ENCODE results near the gene MCEMP1.
"Not testable (repeated sequence)": the region's sequence is repeated elsewhere in the genome, so short reads cannot be mapped to it uniquely, and the experiment has no call there.

MCEMP1 gene

DNA sequence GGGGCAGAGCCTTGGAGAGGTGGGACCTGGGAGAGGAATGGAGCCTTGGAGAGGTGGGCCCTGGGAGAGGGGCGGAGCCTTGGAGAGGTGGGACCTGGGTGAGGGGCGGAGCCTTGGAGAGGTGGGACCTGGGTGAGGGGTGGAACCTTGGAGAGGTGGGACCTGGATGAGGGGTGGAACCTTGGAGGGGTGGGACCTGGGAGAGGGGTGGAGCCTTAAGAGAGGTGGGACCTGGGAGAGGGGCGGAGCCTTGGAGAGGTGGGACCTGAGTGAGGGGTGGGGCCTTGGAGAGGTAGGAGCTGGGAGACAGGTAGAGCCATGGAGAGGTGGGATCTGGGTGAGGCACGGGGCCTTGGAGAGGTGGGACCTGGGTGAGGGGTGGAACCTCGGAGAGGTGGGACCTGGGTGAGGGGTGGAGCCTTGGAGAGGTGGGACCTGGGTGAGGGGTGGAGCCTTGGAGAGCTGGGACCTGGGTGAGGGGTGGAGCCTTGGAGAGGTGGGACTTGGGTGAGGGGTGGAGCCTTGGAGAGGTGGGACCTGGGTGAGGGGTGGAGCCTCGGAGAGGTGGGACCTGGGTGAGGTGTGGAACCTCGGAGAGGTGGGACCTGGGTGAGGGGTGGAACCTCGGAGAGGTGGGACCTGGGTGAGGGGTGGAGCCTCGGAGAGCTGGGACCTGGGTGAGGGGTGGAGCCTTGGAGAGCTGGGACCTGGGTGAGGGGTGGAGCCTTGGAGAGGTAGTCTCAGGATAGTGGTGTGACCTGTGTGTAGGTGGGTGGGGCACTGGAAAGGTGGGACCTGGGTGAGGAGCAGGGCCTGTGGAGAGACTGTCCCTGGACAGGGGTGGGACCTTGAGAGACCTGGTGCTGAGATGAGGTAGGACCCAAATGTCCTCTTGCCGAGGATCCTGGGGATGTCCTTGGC lies 33.0 kb upstream of the MCEMP1 start:
- not testable (repeated sequence) for DNase-seq

DNA sequence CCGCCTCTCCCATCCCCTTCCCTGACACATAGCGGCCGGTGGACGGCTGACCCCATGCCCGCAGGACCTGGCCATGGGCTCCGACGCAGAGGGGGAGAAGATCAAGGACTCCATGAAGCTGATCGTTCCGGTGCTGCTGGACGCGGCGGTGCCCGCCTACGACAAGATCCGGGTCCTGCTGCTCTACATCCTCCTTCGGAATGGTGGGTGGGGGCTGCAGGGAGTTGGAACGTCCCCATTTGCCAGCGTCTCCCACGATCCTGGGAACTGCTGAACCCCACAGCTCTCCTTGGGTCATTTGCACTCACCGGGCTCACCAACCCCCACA lies 32.4 kb upstream of the MCEMP1 start:
- no peak for DNase-seq

DNA sequence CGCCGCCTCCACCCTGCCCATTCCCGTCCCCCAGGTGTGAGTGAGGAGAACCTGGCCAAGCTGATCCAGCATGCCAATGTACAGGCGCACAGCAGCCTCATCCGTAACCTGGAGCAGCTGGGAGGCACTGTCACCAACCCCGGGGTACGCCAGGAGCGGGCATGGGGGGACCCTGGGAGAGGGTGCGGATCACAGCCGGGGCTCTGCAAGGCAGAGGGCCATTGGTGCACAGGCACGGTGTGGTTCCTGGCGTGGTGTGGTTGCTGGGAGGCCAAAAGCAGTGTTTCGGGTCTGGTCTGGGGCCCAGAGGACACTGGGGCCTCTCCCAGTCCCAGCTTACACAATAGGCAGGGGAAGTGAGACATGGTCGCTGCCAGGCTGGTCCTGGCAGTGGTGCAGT lies 31.7 kb upstream of the MCEMP1 start:
- no peak for DNase-seq

DNA sequence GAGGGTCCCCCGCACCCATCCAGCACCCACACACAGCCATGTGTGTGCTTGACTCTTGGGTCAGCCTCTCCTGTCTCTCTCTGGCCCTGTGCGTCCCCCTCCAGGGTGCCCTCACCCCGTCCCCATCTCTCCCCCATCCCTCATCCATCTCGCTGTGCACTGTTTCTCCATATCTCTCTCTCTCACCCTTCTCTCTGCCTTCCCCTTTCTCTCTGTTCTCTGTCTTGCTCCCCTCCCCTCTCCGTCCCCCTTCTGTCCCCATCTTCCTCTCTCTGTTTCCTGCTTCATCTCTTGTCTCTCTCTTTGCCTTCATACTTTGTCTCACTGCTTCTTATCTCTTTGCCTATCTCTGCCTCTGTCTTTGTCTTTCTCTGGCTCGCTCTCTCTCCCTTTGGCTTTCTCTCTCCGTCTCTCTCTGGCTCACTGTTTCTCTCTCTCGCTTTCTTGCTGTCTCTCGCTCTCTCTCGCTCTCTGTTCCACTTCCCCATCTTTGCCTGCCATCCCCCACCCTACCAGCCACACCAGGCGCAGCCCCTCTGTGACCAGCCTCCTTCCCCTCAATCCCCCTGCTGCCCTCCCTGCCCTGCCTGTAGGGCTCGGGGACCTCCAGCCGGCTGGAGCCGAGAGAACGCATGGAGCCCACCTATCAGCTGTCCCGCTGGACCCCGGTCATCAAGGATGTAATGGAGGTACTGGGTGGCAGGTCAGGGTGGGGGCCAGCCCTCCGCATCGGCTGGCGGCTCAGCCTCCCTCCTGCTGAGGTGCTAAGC lies 31.0 kb upstream of the MCEMP1 start:
- no peak for DNase-seq

DNA sequence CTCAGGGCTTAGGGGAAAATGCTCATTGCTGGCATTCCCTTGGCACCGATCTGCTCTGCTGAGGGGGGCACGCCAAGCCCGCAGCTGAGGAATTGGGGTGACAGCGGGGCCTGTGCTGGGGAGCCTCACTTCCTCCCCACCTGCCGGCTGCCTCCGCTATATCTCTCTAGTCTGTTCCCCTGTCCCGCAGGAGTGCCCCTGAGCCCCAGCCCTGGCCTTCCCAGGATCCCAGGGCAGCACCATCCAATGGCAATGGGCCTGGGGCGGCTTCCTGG lies 30.5 kb upstream of the MCEMP1 start:
- DNase-seq, result no peak

DNA sequence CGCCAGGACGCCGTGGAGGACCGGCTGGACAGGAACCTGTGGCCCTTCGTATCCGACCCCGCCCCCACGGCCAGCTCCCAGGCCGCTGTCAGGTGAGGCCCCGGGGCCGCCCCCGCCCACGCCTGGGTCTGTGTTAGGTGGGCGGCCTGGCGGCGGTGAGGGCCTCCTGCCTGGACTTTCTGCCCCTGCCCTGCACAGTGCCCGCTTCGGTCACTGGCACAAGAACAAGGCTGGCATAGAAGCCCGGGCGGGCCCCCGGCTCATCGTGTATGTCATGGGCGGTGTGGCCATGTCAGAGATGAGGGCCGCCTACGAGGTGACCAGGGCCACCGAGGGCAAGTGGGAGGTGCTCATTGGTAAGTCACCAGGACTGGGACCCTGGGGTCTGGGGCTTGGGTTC lies 29.7 kb upstream of the MCEMP1 start:
- DNase-seq, result no peak

- no peak for DNase-seq
These were observed 28.4 kb upstream of the MCEMP1 start for GRCh38 chr19:7648265-7649014.

GRCh38 chr19:7650148-7650547 lies 26.7 kb upstream of the MCEMP1 start:
- no peak for DNase-seq

- DNase-seq, result peak; percentile 67 to 89 (median 82)
These were observed 24.7 kb upstream of the MCEMP1 start for GRCh38 chr19:7652061-7652641.

- DNase-seq, result no peak
These were observed 22.5 kb upstream of the MCEMP1 start for GRCh38 chr19:7654401-7654800.

DNA sequence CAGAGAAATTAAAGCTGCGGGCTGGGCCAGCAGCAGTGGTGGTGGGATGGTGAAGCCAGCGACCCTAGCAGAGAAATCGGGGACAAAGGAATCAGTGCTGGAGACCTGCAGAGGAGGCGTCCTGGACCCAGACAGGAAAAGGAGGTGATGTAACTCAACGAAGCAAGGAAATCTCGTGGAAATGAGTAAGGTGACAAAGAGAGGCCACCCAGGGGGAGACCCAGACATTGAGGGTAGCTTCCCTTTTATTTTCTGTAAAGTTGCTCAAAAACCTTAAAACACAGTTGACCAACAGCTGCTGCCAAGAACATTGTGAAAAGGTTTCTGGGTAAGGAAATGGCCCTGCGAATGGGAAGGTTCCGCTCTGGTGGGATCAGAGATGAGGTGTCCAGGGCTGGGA lies 21.3 kb upstream of the MCEMP1 start:
- DNase-seq, result no peak

DNA sequence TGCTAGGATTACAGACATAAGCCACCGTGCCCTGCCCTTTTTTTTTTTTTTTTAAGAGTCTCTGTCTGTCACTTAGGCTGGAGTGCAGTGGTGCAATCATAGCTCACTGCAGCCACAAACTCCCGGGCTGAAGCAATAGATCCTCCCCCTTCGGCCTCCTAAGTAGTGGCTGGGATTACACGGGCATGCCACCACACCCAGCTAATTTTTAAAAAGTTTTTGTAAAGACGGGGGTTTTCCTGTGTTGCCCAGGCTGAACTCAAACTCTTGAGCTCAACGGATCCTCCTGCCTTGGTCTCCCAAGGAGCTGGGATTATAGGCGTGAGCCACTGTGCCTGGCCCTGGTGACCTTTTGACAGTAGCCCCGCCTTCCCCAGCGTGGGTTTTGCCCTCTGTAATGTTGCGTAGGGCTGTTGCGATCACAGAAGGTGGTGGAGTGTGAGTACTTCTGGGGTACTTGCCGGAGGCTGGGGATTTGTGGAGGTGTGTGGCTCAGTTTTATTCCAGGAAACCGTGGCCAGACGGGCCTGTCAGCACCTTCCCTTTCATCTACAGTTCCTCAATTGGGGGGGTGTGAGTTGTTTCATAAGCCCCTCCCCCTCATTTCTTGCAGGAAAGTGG lies 19.6 kb upstream of the MCEMP1 start:
- DNase-seq, result no peak

GRCh38 chr19:7658219-7658686 lies 18.6 kb upstream of the MCEMP1 start:
- no peak for DNase-seq

GRCh38 chr19:7661744-7662538 lies 14.9 kb upstream of the MCEMP1 start:
- no peak for DNase-seq

DNA sequence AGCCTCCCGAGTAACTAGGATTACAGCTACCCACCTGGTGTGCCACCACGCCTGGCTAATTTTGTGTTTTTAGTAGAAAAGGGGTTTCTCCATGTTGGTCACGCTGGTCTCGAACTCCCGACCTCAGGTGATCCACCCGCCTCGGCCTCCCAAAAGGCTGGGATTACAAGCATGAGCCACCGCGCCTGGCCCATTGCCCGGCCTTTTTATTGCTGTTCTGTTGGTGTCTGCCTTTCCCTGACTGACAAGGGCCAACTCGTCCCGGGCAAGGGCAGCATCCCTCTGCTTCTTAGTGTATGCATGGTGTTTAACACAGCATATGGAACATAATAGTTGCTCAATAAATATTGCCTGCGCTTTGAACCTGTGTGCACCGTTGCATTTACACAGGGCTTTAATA lies 14.2 kb upstream of the MCEMP1 start:
- no peak for DNase-seq

DNA sequence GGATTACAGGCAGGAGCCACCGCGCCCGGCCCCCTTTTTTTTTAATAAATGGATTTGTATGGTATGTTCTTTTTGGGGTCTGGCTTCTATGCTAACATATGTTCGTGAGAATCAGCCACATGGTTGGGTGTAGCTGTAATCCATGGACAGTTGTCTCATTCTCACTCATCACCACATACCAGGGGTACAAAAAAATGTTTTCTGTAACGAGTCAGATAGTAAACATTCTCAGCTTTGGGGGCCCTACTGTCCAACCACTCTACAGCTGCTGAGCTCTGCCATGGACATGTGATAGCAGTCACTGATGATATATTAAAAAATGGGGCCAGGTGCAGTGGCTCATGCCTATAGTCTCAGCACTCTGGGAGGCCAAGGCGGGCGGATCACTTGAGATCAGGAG lies 13.2 kb upstream of the MCEMP1 start:
- no peak for DNase-seq

DNA sequence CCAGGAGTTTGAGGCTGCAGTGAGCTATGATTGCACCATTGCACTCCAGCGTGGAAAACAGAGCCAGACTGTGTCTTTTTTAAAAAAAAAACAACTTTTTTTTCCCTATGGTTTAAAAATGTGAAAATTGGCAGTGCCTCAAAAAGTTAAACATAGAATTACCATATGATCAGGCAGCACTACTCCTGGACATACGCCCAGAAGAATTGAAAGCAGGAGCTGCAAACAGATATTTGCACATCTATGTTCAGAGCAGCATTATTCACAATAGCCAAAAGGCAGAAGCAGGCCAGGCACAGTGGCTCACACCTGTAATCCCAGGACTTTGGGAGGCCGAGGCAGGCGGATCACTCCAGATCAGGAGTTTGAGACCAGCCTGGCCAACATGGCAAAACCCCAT lies 11.8 kb upstream of the MCEMP1 start:
- no peak for DNase-seq

GRCh38 chr19:7668842-7669241 lies 8.0 kb upstream of the MCEMP1 start, which contains the start of gene RETN:
TSS of gene RETN (plus strand) at chr19:7669049. CDS start at chr19:7669327, 278 bp downstream.
- DNase-seq, result no peak

- DNase-seq, result no peak
These were observed 7.2 kb upstream of the MCEMP1 start for GRCh38 chr19:7669641-7670040.

DNA sequence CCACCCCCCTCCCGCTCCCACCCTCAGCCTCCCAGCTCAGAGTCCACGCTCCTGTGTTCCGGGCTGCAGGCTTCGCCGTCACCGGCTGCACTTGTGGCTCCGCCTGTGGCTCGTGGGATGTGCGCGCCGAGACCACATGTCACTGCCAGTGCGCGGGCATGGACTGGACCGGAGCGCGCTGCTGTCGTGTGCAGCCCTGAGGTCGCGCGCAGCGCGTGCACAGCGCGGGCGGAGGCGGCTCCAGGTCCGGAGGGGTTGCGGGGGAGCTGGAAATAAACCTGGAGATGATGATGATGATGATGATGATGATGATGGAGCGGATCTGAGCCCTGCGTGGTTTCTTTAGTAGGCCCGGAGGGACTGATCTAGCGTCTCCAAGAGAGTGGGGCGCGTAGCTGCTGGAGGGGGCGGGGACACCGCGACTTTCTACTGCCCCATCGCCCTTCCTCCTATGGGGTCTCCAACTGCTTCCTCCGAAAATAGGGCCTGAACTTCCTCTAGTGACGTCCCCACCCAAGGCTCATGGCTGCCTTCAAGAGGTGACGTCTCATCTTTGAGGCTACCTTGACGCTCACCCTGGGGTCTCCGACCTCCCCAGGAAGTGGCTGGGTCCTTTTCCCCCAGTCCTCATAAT lies 6.6 kb upstream of the MCEMP1 start:
- DNase-seq, result peak in 1 of 4 experiments; percentile 13

DNA sequence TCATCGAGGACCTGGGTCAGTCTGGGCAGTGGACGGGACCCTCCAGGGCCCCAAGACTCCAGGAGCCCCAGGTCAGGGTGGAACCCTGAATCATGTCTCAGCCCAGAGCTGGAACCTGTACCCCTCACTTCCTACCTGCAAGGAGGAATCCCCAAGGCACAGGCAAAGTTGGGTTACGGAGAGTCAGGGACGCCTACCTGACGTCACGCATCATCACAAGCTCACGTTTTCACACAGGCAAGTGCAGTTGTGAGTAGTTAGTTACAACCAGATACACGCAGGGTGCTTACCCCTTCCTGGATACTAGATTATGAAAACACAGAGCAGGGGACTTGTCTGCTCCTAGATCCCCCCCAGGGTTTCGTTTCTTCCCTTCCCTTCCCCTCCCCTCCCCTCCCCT lies 6.1 kb upstream of the MCEMP1 start:
- DNase-seq, result no peak

Data from activated naive CD4-positive, alpha-beta T cell (primary cell).